SU-DHL-6 (cell line): Measurements from ENCODE around the gene CCR8.

Source experiments
- H2AFZ ChIP-seq: fragments of 200-600 bp; sonication (generic); 2 replicates; pipeline ENCODE4 v1.6.1; 2014; ENCODE audit warnings: low read depth, mild to moderate bottlenecking, moderate library complexity, mixed read lengths, antibody characterized with exemption, low read length; ENCODE audit not compliant: severe bottlenecking
- H3F3A ChIP-seq: fragments of 200-600 bp; shearing (Covaris generic); 2 replicates; pipeline ENCODE4 v1.6.0; 2016; ENCODE audit warnings: antibody characterized with exemption, mild to moderate bottlenecking; ENCODE audit not compliant: insufficient read depth
- H3K27ac ChIP-seq: fragments of 200-600 bp; sonication (generic); 2 replicates; pipeline ENCODE4 v1.5.1; 2016; ENCODE audit warnings: low read depth, mild to moderate bottlenecking, low read length, moderate library complexity, mixed read lengths
- H3K27me3 ChIP-seq: fragments of 200-600 bp; sonication (generic), shearing (Covaris generic); 2 replicates; pipeline ENCODE4 v1.6.0; 2014; ENCODE audit warnings: mild to moderate bottlenecking, low read length
- H3K36me3 ChIP-seq: fragments of 200-600 bp; sonication (generic); 2 replicates; pipeline ENCODE4 v1.6.1; 2014; ENCODE audit warnings: mild to moderate bottlenecking, low read length, mixed read lengths
- H3K4me2 ChIP-seq: fragments of 300-600, 200-600 bp; shearing (Covaris generic), sonication (generic); 2 replicates; pipeline ENCODE4 v1.6.0; 2014; ENCODE audit warnings: low read length, low read depth, mild to moderate bottlenecking; ENCODE audit not compliant: poor library complexity, severe bottlenecking
- H3K4me3 ChIP-seq: fragments of 200-600 bp; sonication (generic); 2 replicates; pipeline ENCODE4 v1.5.1; 2014; ENCODE audit warnings: antibody characterized with exemption, low read length, mild to moderate bottlenecking, mixed read lengths; ENCODE audit not compliant: insufficient read depth, poor library complexity, severe bottlenecking
- H3K79me2 ChIP-seq: fragments of 200-600 bp; sonication (generic); 2 replicates; pipeline ENCODE4 v1.6.1; 2014; ENCODE audit warnings: mild to moderate bottlenecking, low read length, moderate library complexity; ENCODE audit not compliant: insufficient read depth
- H3K9ac ChIP-seq: fragments of 200-600 bp; sonication (generic); 2 replicates; pipeline ENCODE4 v1.7.0; 2014; ENCODE audit warnings: mild to moderate bottlenecking, low read length
- H3K9me2 ChIP-seq: fragments of 200-600 bp; sonication (generic); replicated peaks from 2 replicates; pipeline ENCODE4 v1.6.1; 2014; ENCODE audit warnings: low read length; ENCODE audit not compliant: insufficient read depth
- H3K9me3 ChIP-seq: fragments of 200-600 bp; sonication (generic); 2 replicates; pipeline ENCODE4 v1.6.1; 2014; ENCODE audit warnings: low read length, mixed read lengths; ENCODE audit not compliant: insufficient read depth
- H4K20me1 ChIP-seq: fragments of 200-600 bp; sonication (generic); 2 replicates; pipeline ENCODE4 v1.6.1; 2014; ENCODE audit warnings: low read depth, mild to moderate bottlenecking, antibody characterized with exemption, low read length, moderate library complexity, mixed read lengths
- CTCF ChIP-seq: fragments of 200-600 bp; sonication (generic); IDR thresholded peaks from one replicate; pipeline ENCODE4 v1.5.1; 2017; ENCODE audit warnings: antibody characterized with exemption, mild to moderate bottlenecking, low read length, moderate library complexity; ENCODE audit not compliant: insufficient read depth, poor library complexity, severe bottlenecking
- EZH2phosphoT487 ChIP-seq: fragments of 200-600 bp; sonication (generic), shearing (Covaris generic); conservative IDR thresholded peaks from 2 replicates; pipeline ENCODE4 v1.6.1; 2018; ENCODE audit warnings: mild to moderate bottlenecking, antibody characterized with exemption, low read length, moderate library complexity, mixed read lengths

The CCR8 gene

GRCh38 chr3:39289107-39289506 lies 40.4 kb upstream of the CCR8 start:
- no peak overlapping the region for H3K4me2 ChIP-seq
- no peaks in the 10 kb centered on the region for H4K20me1 ChIP-seq
- no peak overlapping the region for H2AFZ ChIP-seq
- no peak overlapping the region for H3K27ac ChIP-seq
- H3K9me3 ChIP-seq = no peaks in the 10 kb centered on the region
- H3K4me3 ChIP-seq = no peak overlapping the region
- no peaks in the 10 kb centered on the region for H3K36me3 ChIP-seq
- TF ChIP-seq EZH2phosphoT487 (no peak), CTCF (no peak)
- H3K9ac ChIP-seq = no peak overlapping the region
- H3K27me3 ChIP-seq = no peaks in the 10 kb centered on the region
- H3K79me2 ChIP-seq = no peaks in the 10 kb centered on the region
- H3K9me2 ChIP-seq = no peaks in the 10 kb centered on the region
- no peaks in the 10 kb centered on the region for H3F3A ChIP-seq

DNA sequence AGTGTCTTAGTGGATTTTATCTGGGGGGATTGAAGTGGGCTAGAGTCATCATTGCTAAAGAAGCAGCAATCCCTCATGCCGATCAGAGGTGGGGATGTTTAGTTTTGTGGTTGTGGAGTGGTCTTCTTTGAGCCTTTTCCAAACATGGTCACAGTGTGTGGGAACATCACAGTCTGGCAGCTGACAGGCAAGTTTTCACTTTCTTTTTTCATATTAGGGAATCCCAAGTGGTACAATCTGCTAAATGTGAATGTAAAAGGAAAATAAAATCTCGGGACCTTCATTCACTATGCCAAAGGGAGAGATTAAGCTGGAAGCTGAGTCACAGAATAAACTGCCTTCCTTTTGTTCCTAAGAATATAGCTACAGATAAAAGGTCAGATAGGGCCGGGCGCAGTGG lies 39.3 kb upstream of the CCR8 start:
- no peaks in the 10 kb centered on the region for H3F3A ChIP-seq
- H3K9me3 ChIP-seq = no peaks in the 10 kb centered on the region
- H3K36me3 ChIP-seq = no peaks in the 10 kb centered on the region
- no peak overlapping the region for H3K9ac ChIP-seq
- H4K20me1 ChIP-seq = no peaks in the 10 kb centered on the region
- no peak overlapping the region for H3K4me2 ChIP-seq
- no peaks in the 10 kb centered on the region for H3K9me2 ChIP-seq
- TF ChIP-seq EZH2phosphoT487 = no peak
- TF ChIP-seq CTCF = no peak
- H3K4me3 ChIP-seq = no peak overlapping the region
- H3K27me3 ChIP-seq = no peaks in the 10 kb centered on the region
- H2AFZ ChIP-seq = no peak overlapping the region
- no peaks in the 10 kb centered on the region for H3K79me2 ChIP-seq
- no peak overlapping the region for H3K27ac ChIP-seq

GRCh38 chr3:39291903-39292329 lies 37.6 kb upstream of the CCR8 start:
- H3K36me3 ChIP-seq = no peaks in the 10 kb centered on the region
- no peaks in the 10 kb centered on the region for H3K27me3 ChIP-seq
- H3K9ac ChIP-seq = no peak overlapping the region
- no peaks in the 10 kb centered on the region for H3K79me2 ChIP-seq
- H4K20me1 ChIP-seq = no peaks in the 10 kb centered on the region
- no peak overlapping the region for H2AFZ ChIP-seq
- H3K4me2 ChIP-seq = no peak overlapping the region
- no peaks in the 10 kb centered on the region for H3K9me3 ChIP-seq
- H3F3A ChIP-seq = no peaks in the 10 kb centered on the region
- H3K9me2 ChIP-seq = no peaks in the 10 kb centered on the region
- TF ChIP-seq CTCF (peak; percentile 87), EZH2phosphoT487 (no peak)
- H3K27ac ChIP-seq = no peak overlapping the region
- H3K4me3 ChIP-seq = no peak overlapping the region
